ENCODE results near the gene PALM.

- TF ChIP-seq POLR2A (IDR thresholded peaks at IDR 0.05) = no peak
- no peak for TF ChIP-seq CTCF (IDR thresholded peaks at IDR 0.05 in 4 of 5, conservative IDR thresholded peaks at IDR 0.05 in 1 of 5)
These were observed 43.0 kb downstream of the PALM start for GRCh38 chr19:751501-752341.

Data from gastrocnemius medialis (tissue), 4 donors.